Stimulated activated CD8-positive, alpha-beta memory T cell treated with anti-CD3 and anti-CD28 coated beads, Interleukin-2, amount 100 ng/mL, for 1 hour (primary cell): ENCODE data around the gene SYT8.
"Not testable (repeated sequence)": the region's sequence is repeated elsewhere in the genome, so short reads cannot be mapped to it uniquely, and the experiment has no call there.

Source experiments
- DNase-seq, 2 donors: peaks; one replicate each; pipeline ENCODE4 v3.0.0-alpha.2; 2020; ENCODE audit warnings: low read depth in 2 of 2

SYT8 gene

GRCh38 chr11:1873048-1873812 lies 38.4 kb downstream of the SYT8 start:
- no peak for DNase-seq

DNA sequence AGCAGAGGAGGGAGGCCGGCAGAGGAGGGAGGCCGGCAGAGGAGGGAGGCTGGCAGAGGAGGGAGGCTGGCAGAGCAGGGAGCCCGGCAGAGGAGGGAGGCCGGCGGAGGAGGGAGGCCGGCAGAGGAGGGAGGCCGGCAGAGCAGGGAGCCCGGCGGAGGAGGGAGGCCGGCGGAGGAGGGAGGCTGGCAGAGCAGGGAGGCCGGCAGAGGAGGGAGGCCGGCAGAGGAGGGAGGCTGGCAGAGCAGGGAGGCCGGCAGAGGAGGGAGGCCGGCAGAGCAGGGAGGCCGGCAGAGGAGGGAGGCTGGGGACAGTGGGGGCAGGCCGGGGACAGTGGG lies 39.0 kb downstream of the SYT8 start:
- DNase-seq: not testable (repeated sequence)

- DNase-seq: not testable (repeated sequence)
Observed at GRCh38 chr11:1874441-1875092, 39.8 kb downstream of the SYT8 start.

DNA sequence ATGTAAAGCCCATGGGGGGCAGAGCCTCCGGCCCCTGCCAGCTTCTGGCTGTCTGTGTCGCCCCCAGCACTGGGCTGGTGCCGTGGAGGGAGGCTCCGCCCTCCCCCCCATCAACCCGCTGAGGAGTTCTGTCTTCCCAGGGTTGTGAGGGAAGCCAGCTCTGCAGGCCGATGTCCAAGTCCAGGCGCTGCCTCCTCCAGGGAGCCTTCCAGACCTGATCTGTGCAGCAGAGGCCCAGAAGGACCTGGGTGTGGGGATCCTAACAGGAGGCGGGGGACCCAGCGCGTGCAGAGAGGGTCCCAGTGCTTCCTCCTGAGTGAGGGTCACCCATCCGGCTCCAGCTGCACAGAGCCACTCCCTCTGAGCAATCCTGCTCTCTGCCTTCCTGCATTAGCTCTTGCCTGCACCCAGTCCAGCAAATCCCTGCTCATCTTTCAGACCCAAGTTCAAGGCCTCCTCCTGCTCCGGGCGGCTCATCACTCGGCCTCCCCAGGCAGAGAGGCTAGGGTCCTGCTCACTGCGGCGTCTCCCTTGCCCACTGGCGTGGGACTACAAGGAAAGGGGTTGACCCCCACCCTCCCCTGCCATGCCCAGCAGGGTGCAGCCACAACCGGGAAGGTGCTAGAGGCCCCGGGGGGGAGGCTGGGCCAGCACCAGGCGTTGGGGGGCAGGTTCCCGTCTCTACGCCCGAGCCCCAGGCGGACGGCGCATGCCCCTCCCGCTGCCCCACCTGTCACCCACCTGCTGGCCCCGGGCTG lies 40.5 kb downstream of the SYT8 start:
- DNase-seq: no peak

DNA sequence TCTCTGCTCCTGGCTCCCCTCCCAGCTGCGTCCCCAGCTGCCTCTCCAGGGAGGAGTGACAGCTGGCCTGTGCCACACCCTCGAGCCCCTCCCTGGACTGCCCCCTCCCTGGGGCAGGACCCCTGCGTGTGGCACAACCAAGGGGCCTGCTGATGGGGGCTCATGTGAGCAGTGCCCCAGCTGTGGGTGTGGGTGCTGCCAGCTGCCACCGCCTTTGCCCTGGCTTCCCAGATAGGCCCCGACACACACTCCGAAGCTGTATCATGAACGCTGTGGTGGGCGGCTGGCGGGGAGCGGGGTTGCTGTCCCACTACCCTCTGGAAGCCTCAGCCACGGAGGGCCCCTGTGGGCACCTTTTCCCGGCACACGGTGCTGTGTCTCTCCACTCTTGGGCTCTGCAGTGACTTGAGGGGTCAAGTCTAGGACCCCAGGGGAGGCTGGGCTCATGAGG lies 41.1 kb downstream of the SYT8 start:
- not testable (repeated sequence) for DNase-seq

DNA sequence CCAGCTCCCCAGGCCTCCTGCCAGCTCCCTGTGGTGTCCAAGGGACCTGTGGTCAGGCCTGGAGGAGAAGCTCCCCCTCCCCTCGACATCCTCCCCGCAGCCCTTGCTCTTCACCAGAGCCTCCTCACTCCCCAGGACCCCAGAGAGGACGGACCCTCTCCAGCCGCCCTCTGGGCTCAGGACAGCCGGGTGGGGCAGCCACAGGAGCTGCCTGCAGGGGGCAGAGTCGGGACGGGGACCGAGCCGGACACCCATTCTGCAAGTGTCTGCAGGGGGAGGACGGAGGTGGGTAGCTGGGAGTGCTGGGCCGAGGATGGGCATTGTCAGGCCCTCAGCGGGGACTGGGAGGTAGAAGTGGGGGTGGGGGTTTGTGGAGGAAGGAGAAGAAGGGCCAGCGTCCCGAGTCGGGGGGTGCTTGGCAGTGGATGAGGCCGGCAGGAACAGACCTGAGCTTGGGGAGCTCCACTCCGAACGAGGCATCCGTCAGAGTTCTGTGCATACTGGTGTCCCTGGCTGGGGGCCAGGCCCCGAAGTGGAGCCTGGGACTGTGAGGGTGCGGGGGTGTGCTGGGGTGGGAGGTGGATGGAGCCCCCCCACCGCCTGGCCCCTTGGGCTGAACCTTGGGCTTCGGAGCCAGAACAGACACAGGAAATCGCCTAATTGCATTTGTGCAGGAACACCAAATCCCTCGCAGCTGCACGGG lies 41.7 kb downstream of the SYT8 start:
- no peak for DNase-seq

- no peak for DNase-seq
Observed at GRCh38 chr11:1877211-1878136, 42.7 kb downstream of the SYT8 start.

DNA sequence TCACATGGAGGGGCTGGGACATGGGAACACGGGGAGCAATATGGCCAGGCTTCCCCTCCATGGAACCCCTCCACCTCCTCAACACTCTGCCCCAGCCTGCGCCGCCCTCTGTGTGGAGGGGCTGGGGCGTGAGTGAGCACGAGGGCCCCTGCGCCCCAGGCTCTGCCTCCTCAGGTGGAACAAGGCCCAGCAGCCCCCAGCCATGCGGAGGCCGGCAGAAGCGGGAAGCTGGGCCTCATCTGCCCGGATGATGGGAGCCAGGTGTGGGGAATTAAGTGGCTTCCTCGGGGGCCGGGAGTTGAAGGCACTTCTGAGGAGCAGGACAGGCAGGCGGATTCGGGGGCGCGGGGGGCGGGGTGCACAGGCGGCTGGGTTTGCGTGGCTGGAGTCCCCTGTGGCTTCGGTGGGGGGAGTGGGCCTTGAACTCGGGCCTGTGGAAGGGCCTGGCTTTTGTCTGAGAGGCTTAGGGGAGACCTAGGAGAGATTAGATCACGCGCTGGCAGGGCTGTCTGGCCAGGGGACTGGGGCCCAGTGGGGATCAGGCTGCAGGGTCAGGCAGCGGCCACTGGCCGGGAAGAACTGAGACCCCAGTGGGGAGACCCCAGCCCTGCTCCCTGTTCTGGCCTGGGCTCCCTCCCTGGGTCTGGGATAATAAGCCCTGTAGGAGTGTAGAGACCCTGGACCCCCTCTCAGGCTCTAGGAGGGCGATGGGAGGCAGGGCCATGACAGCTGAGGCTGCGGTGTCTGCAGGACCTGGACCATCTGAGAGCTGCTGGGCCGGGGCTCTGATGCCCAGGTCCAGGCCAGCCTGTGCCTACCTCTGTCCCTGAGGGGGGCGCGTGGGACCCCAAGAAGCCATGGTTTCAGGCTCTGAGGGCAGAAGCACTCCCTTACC lies 43.6 kb downstream of the SYT8 start:
- DNase-seq: no peak

GRCh38 chr11:1879342-1879940 lies 44.7 kb downstream of the SYT8 start:
- DNase-seq: no peak

DNA sequence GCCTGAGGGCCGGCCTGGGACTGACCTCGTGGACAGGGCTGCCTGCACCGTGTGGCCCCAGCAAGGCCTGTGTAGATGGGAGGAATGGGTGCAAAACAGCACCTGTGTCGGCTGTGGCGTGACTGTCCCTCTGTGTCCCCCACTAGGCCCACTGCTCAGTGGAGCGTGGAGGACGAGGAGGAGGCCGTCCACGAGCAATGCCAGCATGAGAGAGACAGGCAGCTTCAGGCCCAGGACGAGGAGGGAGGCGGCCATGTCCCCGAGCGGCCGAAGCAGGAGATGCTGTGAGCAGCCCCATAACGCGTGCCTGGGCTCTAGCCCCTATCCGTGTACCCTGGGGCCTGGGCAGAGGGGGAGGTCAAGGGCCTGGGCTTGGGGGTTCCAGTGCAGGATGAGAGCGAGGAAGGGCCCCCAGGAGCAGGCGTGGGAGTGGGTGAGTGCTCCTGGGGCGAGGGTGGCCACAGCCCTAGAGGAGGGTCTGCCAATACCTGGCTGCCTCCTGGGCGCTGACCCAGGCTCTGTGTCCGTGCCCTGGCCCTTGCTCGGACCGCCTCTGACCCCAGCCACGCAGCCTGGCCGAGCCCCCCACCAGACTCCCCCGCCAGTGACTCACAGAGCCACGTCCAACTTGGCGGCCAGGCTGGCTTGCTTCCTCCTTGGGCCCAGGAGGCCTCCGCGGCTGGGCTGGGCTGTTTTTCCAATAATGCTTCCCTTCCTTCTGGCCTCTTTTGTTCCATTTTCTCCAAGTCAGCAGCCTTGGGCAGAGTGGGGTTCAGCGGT lies 45.3 kb downstream of the SYT8 start:
- DNase-seq: no peak

DNA sequence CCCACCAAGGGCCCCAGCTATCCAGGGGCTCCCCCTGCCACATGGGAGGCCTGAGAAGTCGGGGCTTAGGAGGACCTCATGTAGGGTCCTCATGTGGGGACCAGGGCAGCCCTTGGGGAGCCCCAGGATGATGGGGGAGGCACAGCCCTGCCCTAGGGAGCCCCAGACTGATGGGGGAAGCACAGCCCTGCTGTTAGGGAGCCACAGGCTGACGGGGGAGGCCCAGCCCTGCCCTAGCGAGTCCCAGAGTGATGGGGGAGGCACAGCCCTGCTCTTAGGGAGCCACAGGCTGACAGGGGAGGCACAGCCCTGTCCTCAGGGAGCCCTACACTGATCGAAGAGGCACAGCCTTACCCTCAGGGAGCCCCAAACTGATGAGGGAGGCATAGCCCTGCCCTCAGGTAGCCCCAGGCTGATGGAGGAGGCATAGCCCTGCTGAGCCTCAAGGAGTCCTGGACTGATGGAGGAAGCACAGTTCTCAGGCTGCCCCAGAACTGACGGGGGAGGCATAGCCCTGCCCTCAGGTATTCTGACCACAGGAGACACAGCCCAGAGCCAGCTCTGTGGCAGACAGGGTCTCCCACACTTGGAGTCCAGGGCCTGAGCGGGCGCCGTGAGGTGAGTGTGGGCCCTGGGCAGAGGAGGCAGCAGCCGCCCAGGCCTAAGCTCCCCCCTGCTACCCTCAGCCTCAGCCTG lies 46.1 kb downstream of the SYT8 start:
- no peak for DNase-seq

GRCh38 chr11:1881442-1882264 lies 46.9 kb downstream of the SYT8 start:
- DNase-seq: no peak

DNA sequence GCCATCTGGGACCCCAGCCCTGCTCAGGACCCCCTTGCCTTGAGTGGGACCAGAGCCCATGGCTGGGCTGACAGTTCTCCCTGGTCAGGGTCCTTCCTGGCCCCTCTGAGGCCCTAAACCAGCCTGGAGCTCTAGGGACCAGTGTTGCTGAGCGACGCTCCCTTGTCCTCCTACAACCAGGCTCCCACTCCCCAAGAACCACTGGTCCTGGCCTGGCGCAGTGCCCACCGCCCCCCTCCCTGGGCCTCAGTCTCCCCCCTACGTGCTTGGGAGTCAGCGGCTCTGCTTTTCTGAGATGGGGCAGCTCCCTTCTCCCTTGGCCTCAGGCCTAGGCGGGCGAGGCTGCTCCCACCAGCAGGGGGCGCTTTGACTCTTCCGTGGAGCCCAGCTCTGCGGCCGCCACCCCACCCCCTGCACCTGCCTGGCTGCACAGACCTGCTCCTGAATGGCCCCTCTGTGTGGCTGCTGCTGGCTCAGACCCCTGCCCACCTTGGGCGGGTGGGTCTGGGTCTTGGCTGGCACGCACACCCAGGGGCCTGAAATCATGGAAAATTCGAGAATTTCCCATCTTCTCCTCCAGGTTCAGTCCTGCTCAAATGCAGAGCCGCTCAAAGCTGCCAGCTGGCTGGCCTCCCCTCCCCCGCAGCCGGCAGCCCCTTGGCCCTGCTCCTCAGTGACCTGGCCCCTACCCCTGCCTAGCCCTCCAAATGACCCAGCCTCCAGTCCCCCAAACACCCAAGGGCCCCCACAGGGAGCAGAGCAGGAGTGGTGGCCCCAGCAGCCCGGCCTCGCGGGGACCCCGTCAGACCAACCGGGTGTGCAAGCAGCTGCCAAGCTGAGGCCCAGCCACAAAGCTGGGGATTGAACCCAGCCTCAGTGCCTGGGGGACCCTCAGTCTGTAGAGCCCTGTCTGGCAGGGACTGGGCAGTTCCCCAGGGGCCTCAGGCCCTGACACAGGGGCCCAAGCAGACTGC lies 47.8 kb downstream of the SYT8 start:
- DNase-seq: peak; percentile 55 to 64

DNA sequence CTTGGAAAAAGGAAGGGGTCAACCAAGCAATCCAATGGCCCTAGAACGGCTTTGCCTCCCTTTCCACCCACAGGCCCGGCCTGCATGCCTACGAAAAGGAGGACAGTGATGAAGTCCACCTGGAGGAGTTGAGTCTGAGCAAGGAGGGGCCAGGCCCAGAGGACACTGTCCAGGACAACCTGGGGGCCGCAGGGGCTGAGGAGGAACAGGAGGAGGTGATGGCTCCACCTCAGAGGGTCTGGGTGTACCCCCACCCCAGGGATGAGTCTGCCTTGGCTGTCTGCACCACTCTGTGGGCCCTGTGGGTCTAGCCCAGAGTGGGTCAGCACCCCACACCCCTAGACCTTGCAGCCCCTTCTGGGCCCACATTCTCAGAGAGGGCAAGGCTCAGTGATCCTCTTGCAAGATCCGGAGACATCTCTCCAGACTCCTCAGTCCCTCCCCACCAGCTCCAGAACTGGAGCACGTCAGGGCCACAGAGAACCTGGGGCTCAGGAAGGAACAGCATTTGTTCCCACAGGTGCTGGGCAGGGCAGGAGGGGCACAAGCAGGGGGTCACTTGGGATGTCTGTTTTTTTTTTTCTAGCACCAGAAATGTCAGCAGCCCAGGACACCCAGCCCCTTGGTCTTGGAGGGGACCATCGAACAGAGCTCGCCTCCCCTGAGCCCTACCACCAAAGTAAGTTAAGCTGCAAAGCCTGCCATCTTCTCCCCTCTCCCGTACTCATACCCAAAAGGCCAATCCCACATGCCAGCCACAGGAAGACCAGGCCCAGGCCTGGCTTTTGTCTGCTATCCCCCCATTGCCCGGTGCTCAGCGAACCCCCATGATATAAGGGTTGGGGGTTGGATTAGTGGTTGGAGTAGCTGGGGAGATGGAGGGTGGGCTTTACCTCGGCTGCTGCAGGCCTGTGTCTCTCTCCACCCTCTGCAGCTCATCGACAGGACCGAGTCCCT lies 48.8 kb downstream of the SYT8 start:
- no peak for DNase-seq

DNA sequence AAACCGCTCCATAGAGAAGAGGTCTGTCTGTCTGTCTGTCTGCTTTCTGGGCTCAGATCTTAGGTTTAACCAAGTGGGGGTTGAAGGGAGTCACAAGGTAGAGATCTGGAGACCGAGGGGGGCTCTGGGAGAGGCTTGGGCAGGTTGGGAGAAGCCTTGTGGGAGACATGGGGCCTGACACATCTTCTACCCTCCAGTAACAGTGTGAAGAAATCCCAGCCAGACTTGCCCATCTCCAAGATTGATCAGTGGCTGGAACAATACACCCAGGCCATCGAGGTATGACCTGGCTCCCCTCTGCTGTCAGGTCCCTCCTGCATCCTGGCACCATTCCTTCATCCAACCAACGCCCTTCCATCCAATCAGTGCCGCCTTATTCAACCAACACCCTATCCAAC lies 49.5 kb downstream of the SYT8 start:
- no peak for DNase-seq
